OCI-LY3 (cell line): ENCODE measurements around the gene KRTAP4-3.

ENCODE experiments used
- CTCF ChIP-seq: fragments of 200-600, 300-600 bp; sonication (generic); IDR thresholded peaks from 2 replicates; pipeline ENCODE4 v1.5.1; 2014; ENCODE audit warnings: antibody characterized with exemption, low read length, low read depth
- EZH2phosphoT487 ChIP-seq: fragments of 200-600 bp; shearing (Covaris generic); IDR thresholded peaks from 2 replicates; pipeline ENCODE4 v1.6.1; 2018; ENCODE audit warnings: antibody characterized with exemption, mixed run types, low read depth

- no peak for TF ChIP-seq CTCF
- TF ChIP-seq EZH2phosphoT487, result no peak
Observed at GRCh38 chr17:41178341-41178740, 10.3 kb upstream of the KRTAP4-3 start.
